ENCODE measurements around the gene CIAPIN1. TPM values are rescaled to one million over a fixed set of nuclear protein-coding genes. Genes with fewer than 3 reads are reported as not detected.

The CIAPIN1 gene
- total RNA-seq, 1 donor from 2014 or later = 43.3 TPM

DNA sequence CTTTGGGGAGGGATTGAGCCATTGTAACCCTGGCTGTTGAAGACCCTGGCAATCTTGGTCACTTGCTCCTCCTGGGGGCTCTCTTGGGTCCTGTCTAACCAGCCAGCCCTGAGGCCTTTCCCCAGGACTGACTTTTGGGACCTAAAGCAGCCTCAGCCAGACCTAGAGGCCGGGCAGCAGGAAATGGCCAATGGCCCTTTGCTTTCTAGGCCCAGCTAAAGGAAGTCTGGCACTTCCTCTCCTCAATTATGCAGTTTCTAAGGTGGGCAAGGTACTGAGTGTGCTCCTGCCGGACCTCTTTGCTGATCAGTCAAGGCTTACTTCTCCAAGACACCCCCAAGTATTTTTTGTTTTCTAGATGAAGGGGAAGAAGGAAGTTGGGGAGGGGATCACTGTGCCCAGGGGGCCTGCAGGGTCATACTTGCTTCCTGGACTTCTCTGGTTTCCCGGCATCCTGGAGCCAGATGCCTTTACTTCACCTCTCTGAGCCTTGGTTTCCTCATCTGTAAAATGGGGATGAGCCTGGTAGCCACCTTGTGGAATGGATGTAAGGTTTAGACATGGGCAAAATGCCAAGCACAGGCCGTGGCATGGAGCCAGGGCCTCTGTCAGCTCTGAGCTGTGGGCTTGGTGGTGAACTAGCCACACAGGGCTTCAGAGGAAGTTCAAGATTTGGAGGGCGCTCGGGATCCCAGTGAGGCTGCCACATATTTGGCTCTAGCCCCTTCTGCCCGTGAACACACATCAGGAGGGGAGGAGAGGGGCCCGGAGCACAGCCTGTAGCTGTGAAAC is 66.3 kb downstream of the CIAPIN1 start:
- H3K36me3 Mint-ChIP-seq (ENCODE audit: low read depth) = peaks cover 15% of the 10 kb centered on the region
- H3K9me3 Mint-ChIP-seq (ENCODE audit: low read depth) = no peaks in the 10 kb centered on the region
- no peaks in the 10 kb centered on the region for H3K27me3 Mint-ChIP-seq (ENCODE audit: low read depth)
- H3K4me3 Mint-ChIP-seq (ENCODE audit: unreplicated experiment) = no peak overlapping the region
- DNase-seq (ENCODE audit: low spot score) = no peak
- H3K4me1 Mint-ChIP-seq (ENCODE audit: low read depth) = peaks cover 41% of the 10 kb centered on the region
- TF ChIP-seq, protein P1, sequence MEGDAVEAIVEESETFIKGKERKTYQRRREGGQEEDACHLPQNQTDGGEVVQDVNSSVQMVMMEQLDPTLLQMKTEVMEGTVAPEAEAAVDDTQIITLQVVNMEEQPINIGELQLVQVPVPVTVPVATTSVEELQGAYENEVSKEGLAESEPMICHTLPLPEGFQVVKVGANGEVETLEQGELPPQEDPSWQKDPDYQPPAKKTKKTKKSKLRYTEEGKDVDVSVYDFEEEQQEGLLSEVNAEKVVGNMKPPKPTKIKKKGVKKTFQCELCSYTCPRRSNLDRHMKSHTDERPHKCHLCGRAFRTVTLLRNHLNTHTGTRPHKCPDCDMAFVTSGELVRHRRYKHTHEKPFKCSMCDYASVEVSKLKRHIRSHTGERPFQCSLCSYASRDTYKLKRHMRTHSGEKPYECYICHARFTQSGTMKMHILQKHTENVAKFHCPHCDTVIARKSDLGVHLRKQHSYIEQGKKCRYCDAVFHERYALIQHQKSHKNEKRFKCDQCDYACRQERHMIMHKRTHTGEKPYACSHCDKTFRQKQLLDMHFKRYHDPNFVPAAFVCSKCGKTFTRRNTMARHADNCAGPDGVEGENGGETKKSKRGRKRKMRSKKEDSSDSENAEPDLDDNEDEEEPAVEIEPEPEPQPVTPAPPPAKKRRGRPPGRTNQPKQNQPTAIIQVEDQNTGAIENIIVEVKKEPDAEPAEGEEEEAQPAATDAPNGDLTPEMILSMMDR (IDR thresholded peaks at IDR 0.05) = no peak
- no peak overlapping the region for H3K27ac Mint-ChIP-seq (ENCODE audit: unreplicated experiment)

DNA sequence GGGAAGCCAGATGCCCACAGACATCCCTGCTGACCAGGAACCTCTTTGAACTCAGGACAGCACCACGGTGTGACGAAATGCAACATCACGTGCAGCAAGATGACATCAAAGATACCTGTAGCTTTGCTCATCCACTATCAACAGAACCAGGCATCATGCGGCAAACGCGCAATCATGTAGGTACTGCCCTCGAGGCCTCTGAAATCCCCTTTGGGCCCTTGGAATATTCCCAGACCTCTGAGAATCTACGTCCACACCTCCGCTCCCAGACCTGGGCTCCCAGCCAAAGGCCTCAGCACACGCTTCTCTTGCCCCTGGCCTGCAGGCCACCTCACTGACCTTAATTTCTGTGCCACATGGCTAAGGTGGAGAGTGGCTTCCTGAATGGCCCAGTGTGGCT is 67.6 kb downstream of the CIAPIN1 start:
- H3K27me3 Mint-ChIP-seq (ENCODE audit: low read depth) = no peaks in the 10 kb centered on the region
- TF ChIP-seq, protein P1 (IDR thresholded peaks at IDR 0.05) = no peak
- no peak overlapping the region for H3K4me3 Mint-ChIP-seq (ENCODE audit: unreplicated experiment)
- DNase-seq (ENCODE audit: low spot score) = no peak
- peaks cover 15% of the 10 kb centered on the region for H3K36me3 Mint-ChIP-seq (ENCODE audit: low read depth)
- no peaks in the 10 kb centered on the region for H3K9me3 Mint-ChIP-seq (ENCODE audit: low read depth)
- H3K27ac Mint-ChIP-seq (ENCODE audit: unreplicated experiment) = no peak overlapping the region
- H3K4me1 Mint-ChIP-seq (ENCODE audit: low read depth) = peaks cover 46% of the 10 kb centered on the region

Other genes starting within 250 kb of the CIAPIN1 start
- gene ARL2BP, start 202.1 kb downstream of the CIAPIN1 start, total RNA-seq = 69.5 to 89.1 TPM (median 70.1 TPM) in 3 replicates
- gene PLLP, start 162.7 kb downstream of the CIAPIN1 start, total RNA-seq = 0.02 TPM in 1 of 3 replicates, not detected in the others
- not detected in 3 replicates for gene CCL22, start 88.6 kb downstream of the CIAPIN1 start, total RNA-seq
- gene CX3CL1, start 74.9 kb downstream of the CIAPIN1 start, total RNA-seq = 11.2 to 47.9 TPM (median 46.0 TPM) in 3 replicates
- not detected in 3 replicates for gene CCL17, start 42.6 kb downstream of the CIAPIN1 start, total RNA-seq
- gene COQ9, start 94 bp upstream of the CIAPIN1 start, total RNA-seq = 30.9 to 40.8 TPM (median 31.6 TPM) in 3 replicates
- gene POLR2C, start 15.3 kb upstream of the CIAPIN1 start, total RNA-seq = 38.6 to 53.0 TPM (median 44.8 TPM) in 3 replicates
- gene DOK4, start 39.1 kb upstream of the CIAPIN1 start, total RNA-seq = 23.7 to 28.5 TPM (median 26.4 TPM) in 3 replicates
- 20.9 to 27.2 TPM (median 22.4 TPM) in 3 replicates for gene CCDC102A, start 89.2 kb upstream of the CIAPIN1 start, total RNA-seq
- gene ADGRG5, start 95.3 kb upstream of the CIAPIN1 start, total RNA-seq = not detected in 3 replicates
- gene ADGRG1, start 181.2 kb upstream of the CIAPIN1 start, total RNA-seq = 16.8 to 57.8 TPM (median 56.3 TPM) in 3 replicates
- gene ADGRG3, start 220.9 kb upstream of the CIAPIN1 start, total RNA-seq = not detected in 3 replicates
- not detected in 3 replicates for gene DRC7, start 247.4 kb upstream of the CIAPIN1 start, total RNA-seq

Data from chondrocyte (in vitro differentiated cells).